IPS-18a (cell line): Measurements from ENCODE around the gene TMEM134.
A peak's percentile ranks its signal among the peaks of the same experiment; 100 is the strongest.
"Not testable (repeated sequence)": the region's sequence is repeated elsewhere in the genome, so short reads cannot be mapped to it uniquely, and the experiment has no call there.

ENCODE experiments used
- H3K27ac ChIP-seq: one replicate; pipeline ENCODE4 v1.5.1; 2013; ENCODE audit warnings: low read length
- H3K27me3 ChIP-seq: one replicate; pipeline ENCODE4 v1.6.1; 2013; ENCODE audit warnings: mild to moderate bottlenecking, low read length; ENCODE audit not compliant: control insufficient read depth, insufficient read depth
- H3K36me3 ChIP-seq: one replicate; pipeline ENCODE4 v1.6.1; 2013; ENCODE audit warnings: low read depth, low read length; ENCODE audit not compliant: control insufficient read depth
- H3K4me1 ChIP-seq: one replicate; pipeline ENCODE4 v1.6.1; 2013; ENCODE audit warnings: low read depth, low read length; ENCODE audit not compliant: control insufficient read depth
- H3K4me3 ChIP-seq: one replicate; pipeline ENCODE4 v1.5.1; 2013; ENCODE audit warnings: low read length
- H3K9ac ChIP-seq: one replicate; pipeline ENCODE4 v1.6.1; 2013; ENCODE audit warnings: mild to moderate bottlenecking, low read length, moderate library complexity
- H3K9me3 ChIP-seq: one replicate; pipeline ENCODE4 v1.6.1; 2013; ENCODE audit warnings: low read depth, low read length; ENCODE audit not compliant: control insufficient read depth

The TMEM134 gene

GRCh38 chr11:67489885-67490726 is 21.1 kb upstream of the TMEM134 start:
- H3K27me3 ChIP-seq, result no peaks in the 10 kb centered on the region
- H3K36me3 ChIP-seq, result peaks cover 13% of the 10 kb centered on the region
- no peaks in the 10 kb centered on the region for H3K9me3 ChIP-seq
- H3K27ac ChIP-seq, result no peak overlapping the region
- H3K4me3 ChIP-seq, result no peak overlapping the region
- no peak overlapping the region for H3K9ac ChIP-seq
- H3K4me1 ChIP-seq, result no peaks in the 10 kb centered on the region

- Histone ChIP-seq H3K4me1 (no peaks in the 10 kb centered on the region), H3K27ac (no peak overlapping the region), H3K4me3 (no peak overlapping the region), H3K27me3 (peaks cover 2% of the 10 kb centered on the region), H3K36me3 (peaks cover 13% of the 10 kb centered on the region), H3K9ac (no peak overlapping the region), H3K9me3 (no peaks in the 10 kb centered on the region)
Measured at GRCh38 chr11:67489203-67489884, 20.3 kb upstream of the TMEM134 start.

GRCh38 chr11:67486481-67487195 is 17.6 kb upstream of the TMEM134 start:
- peaks cover 4% of the 10 kb centered on the region for H3K36me3 ChIP-seq
- H3K4me1 ChIP-seq, result no peaks in the 10 kb centered on the region
- no peaks in the 10 kb centered on the region for H3K9me3 ChIP-seq
- H3K27ac ChIP-seq, result no peak overlapping the region
- H3K9ac ChIP-seq, result no peak overlapping the region
- peaks cover 13% of the 10 kb centered on the region for H3K27me3 ChIP-seq
- H3K4me3 ChIP-seq, result no peak overlapping the region

GRCh38 chr11:67485873-67486361 is 16.9 kb upstream of the TMEM134 start:
- H3K27me3 ChIP-seq, result peaks cover 13% of the 10 kb centered on the region
- not testable (repeated sequence) for H3K9ac ChIP-seq, H3K4me1 ChIP-seq, H3K9me3 ChIP-seq, H3K36me3 ChIP-seq, H3K27ac ChIP-seq, H3K4me3 ChIP-seq

GRCh38 chr11:67484847-67485311 is 15.8 kb upstream of the TMEM134 start:
- H3K9ac ChIP-seq, result no peak overlapping the region
- no peak overlapping the region for H3K27ac ChIP-seq
- H3K4me1 ChIP-seq, result no peaks in the 10 kb centered on the region
- H3K27me3 ChIP-seq, result peaks cover 13% of the 10 kb centered on the region
- H3K36me3 ChIP-seq, result no peaks in the 10 kb centered on the region
- no peaks in the 10 kb centered on the region for H3K9me3 ChIP-seq
- no peak overlapping the region for H3K4me3 ChIP-seq

- no peak overlapping the region for H3K9ac ChIP-seq
- no peaks in the 10 kb centered on the region for H3K9me3 ChIP-seq
- H3K4me1 ChIP-seq, result no peaks in the 10 kb centered on the region
- H3K27ac ChIP-seq, result no peak overlapping the region
- no peaks in the 10 kb centered on the region for H3K36me3 ChIP-seq
- peak overlapping the region; percentile 67 for H3K4me3 ChIP-seq
- H3K27me3 ChIP-seq, result peaks cover 13% of the 10 kb centered on the region
Measured at GRCh38 chr11:67483831-67484665, 15.0 kb upstream of the TMEM134 start.

GRCh38 chr11:67482827-67483798 is 14.1 kb upstream of the TMEM134 start, which contains the start of gene AIP:
TSS of gene AIP (plus strand) at chr11:67483026. CDS start at chr11:67483159, 133 bp downstream.
- Histone ChIP-seq H3K27me3 (peaks cover 13% of the 10 kb centered on the region), H3K9me3 (no peaks in the 10 kb centered on the region), H3K27ac (peak within 1 kb of the TSS; percentile 52), H3K9ac (peak within 1 kb of the TSS; percentile 52), H3K4me3 (peak within 1 kb of the TSS; percentile 67), H3K36me3 (no peaks in the 10 kb centered on the region), H3K4me1 (no peaks in the 10 kb centered on the region)

- Histone ChIP-seq H3K9me3 (no peaks in the 10 kb centered on the region), H3K36me3 (no peaks in the 10 kb centered on the region), H3K4me1 (no peaks in the 10 kb centered on the region), H3K27ac (no peak overlapping the region), H3K27me3 (peaks cover 13% of the 10 kb centered on the region), H3K4me3 (peak overlapping the region; percentile 67), H3K9ac (peak overlapping the region; percentile 22)
Measured at GRCh38 chr11:67482275-67482826, 13.3 kb upstream of the TMEM134 start.

- not testable (repeated sequence) for H3K9ac ChIP-seq, H3K9me3 ChIP-seq, H3K27ac ChIP-seq, H3K27me3 ChIP-seq, H3K4me3 ChIP-seq, H3K36me3 ChIP-seq, H3K4me1 ChIP-seq
Measured at GRCh38 chr11:67477344-67478050, 8.4 kb upstream of the TMEM134 start.
